Cerebellar nuclear complex (tissue), 1 donor: ENCODE measurements around the gene DNAH10.
"Not testable (repeated sequence)": the region's sequence is repeated elsewhere in the genome, so short reads cannot be mapped to it uniquely, and the experiment has no call there.

Experiments used
- DNase-seq, 2 experiments: peaks; one replicate each; lab custom pipeline; 2025; lab: John Stamatoyannopoulos, UW

DNAH10 gene

DNA sequence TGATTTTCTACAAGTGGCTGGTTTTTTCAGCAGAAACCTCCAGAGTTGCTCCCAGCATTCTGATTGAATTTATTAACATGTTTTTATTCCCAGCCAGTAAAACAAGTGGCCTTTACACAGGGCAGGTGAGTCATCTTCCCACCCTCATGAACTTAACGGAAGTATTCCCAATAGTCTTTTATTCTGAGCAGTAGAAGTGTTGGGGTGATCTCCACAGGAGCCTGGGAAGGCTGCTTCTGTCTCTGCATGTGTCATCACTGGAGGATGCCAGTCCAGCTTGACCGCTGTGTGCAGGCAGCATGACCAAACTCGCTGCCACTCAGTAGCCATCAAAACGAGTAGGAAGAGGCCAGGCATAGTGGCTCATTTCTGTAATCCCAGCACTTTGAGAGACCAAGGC, 13.4 kb upstream of the DNAH10 start:
- no peak for DNase-seq

DNA sequence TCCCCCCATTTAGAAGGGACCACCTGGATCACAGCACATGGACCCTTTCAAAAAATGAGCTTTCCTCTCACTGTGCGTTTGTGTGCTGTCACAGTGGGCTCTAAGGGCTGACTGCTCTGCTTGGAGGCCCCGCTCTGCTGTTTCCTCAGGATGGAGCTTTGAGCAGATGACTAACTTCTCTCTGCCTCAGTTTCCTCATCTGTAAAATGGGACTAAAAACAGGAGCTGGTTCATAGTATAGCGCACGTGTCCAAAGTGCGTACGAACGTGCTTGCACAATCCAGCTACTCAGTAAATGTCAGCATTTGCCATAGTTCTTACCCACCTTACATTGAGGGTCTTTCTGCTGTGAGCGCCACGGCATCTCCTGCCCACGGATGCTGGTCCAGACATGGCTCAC, 12.7 kb upstream of the DNAH10 start:
- DNase-seq: no peak

DNA sequence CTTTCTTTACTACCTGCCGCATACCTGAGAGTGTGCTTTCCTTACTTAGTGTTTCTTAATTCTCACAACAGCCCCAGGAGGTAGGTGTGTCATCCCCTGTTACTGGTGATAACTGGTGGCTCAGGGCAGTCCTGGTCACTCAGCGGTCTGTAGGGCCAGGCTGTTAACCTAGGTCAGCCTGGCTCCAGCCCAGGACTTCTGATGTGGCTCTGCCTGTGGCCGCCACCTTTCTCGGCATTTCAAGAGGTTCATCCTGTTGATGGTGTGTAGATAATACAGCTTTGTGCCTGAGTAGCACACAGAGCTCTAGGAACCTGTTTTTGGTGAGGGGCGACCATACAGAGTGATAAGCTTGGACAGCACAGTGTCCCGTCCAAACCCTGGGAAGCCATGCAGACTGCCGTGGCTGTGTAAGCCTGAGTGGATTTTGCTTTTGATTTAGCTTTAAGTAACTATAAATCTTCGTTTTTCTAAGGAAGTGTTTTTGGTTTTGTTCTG, 11.9 kb upstream of the DNAH10 start:
- DNase-seq: no peak

DNA sequence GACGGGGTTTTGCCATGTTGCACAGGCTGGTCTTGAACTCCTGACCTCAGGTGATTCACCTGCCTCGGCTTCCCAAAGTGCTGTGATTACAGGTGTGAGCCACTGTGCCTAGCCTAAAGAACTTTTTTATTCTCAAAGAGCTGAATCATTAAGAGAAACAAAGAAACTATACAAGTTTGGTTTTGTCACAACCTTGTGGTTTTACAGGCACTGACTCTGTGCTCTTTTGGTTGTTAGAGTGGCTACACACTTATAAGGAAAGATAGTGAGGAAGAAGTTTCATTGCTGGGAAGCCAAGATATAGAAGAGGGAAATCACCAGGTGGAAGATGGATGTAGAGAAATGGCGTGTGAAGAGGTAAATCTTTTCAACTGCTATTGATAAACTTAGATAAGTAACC, 10.1 kb upstream of the DNAH10 start:
- DNase-seq: no peak

GRCh38 chr12:123754041-123754772, 7.9 kb upstream of the DNAH10 start:
- DNase-seq: no peak

- no peak for DNase-seq
Measured at GRCh38 chr12:123757561-123757960, 4.5 kb upstream of the DNAH10 start.

- DNase-seq: no peak
Measured at GRCh38 chr12:123760267-123760938, 1.7 kb upstream of the DNAH10 start.

- DNase-seq: no peak
Measured at GRCh38 chr12:123762715-123763052, 583 bp downstream of the DNAH10 start.

- DNase-seq: no peak
Measured at GRCh38 chr12:123763093-123763492, 992 bp downstream of the DNAH10 start.

- no peak for DNase-seq
Measured at GRCh38 chr12:123764109-123764508, 2.0 kb downstream of the DNAH10 start.

DNA sequence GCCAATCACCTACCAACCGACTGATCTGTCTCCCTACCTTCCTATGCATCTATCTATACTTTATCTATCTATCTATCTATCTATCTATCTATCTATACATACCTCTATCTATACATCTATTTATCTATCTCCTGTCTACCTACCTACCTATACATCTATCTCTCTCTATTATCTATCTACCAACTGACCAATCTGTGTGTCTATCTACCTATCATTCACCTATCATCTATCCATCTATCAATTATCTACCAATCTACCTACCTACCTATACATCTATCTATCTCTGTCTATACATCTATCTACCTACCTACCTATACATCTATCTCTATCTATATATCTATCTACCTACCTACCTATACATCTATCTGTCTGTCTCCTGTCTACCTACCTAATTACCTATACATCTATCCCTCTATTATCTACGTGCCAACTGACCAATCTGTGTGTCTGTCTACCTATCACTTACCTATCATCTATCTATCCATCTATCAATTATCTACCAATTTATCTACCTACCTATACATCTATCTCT, 3.5 kb downstream of the DNAH10 start:
- DNase-seq: no peak

DNA sequence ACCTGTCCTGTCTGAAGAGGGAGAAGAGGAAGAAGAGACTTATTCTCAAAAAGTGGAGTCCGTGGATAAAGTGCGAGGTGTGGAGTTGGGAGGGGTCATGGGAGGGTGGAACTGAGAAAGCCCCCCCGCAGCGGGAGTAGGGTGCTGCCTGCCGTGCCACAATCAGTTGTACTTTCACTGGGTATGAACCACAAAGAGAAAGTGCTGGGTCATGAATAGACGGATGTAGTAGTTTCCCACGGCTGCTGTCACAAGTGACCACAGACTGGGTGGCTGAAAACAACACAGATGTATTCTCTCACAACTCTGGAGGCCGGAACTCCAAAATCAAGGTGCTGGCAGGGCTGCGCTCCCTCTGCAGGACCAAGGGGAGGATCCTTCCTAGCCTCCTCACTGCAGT, 5.5 kb downstream of the DNAH10 start:
- DNase-seq: no peak

- no peak for DNase-seq
Measured at GRCh38 chr12:123771261-123771660, 9.2 kb downstream of the DNAH10 start.

DNA sequence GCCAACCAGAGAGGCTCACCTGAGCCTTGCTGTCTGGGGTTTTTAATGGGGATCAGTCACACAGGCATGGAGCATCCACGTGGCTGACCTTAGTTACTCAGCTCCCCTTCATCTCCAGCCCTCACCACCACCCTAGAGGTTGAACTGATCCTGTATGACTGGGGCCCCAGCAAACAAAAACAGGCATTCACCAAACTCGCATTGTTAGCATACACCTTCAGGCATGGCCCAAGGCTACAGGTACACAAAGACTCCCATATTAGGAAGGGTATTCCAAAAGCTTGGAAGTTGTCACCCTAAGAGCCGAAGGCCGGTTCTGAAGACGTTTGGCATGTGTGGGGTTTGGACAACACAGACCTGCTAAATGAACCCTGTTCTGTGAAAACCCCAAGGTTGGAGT, 10.0 kb downstream of the DNAH10 start:
- no peak for DNase-seq

GRCh38 chr12:123773375-123773774, 11.3 kb downstream of the DNAH10 start:
- DNase-seq: no peak

DNA sequence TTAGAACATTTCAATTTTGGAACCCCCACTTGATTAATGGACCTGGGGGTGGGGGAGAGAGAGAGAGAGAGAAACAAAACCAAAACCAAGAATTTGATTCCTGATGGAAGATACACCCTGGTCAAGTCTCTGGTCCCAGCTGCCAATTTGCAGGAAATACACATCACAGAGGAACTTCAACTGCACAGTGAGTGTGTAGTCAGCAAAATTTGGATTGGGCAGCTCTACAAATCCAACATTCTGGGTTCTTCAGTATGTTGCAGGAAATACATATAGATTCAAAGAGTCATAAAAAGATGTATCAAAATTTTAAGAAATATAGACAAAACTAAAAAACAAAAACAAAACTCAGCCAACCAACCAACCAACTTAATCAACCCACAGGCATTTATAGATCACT, 17.4 kb downstream of the DNAH10 start:
- no peak for DNase-seq

- DNase-seq: no peak
Measured at GRCh38 chr12:123782997-123783792, 21.1 kb downstream of the DNAH10 start.

- DNase-seq: no peak
Measured at GRCh38 chr12:123787466-123787865, 25.4 kb downstream of the DNAH10 start.

DNA sequence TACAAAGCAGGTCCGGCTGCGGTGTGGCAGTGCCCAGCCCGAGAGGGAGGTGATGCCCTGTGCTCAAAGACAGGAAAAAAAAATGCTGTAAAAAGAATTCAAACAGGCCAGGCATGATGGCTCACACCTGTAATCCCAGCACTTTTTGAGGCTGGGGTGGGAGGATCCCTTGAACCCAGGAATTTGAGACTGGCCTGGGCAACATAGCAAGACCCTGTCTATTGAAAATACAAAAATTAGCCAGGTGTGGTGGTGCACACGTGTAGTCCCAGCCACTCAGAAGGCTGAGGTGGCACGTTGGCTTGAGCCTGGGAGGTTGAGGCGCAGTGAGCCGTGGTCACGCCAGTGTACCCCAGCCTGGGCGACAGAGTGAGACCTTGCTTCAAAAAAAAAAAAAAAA, 26.4 kb downstream of the DNAH10 start:
- no peak for DNase-seq

DNA sequence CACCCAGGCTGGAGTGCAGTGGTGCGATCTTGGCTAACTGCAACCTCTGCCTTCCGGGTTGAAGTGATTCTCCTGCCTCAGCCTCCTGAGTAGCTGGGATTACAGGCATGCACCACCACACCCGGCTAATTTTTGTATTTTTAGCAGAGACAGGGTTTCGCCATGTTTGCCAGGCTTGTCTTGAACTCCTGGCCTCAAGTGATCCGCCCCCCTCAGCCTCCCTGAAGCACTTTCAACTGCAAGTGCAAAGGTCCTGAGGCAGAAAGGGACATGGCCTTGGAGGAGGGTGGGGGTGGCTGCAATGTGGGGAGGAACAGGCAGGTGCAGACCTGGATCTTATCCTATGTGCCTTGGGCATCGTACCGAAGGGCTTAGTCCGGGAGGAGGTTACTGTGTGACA, 27.3 kb downstream of the DNAH10 start:
- DNase-seq: not testable (repeated sequence)

GRCh38 chr12:123790905-123791467, 28.9 kb downstream of the DNAH10 start:
- no peak for DNase-seq

DNA sequence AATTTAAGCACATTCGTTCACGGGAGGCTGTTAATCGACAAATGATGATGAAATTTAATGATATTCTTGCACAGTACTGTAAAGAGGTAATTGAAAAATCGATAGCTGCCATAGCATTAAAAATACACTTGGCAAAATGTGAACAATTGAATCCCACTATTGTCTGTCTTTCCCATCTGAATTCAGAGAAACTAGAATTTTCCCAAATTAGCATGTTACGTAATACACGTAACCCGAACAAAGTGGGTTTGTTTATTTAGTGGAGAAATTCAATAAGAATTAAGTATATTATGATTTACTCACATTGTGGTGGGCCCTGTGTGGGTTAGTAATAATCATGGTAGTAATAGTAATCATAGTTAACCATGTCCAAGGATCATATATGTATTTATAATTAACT, 31.9 kb downstream of the DNAH10 start:
- DNase-seq: no peak
